SK-N-DZ (cell line): ENCODE measurements around the gene CNTNAP5.

Experiments used
- DNase-seq: peaks from one replicate; pipeline ENCODE4 v3.0.0-alpha.2; 2015; ENCODE audit warnings: low spot score

Gene CNTNAP5

GRCh38 chr2:124689348-124689747, 664.3 kb downstream of the CNTNAP5 start:
- DNase-seq, result no peak

GRCh38 chr2:124692216-124692615, 667.1 kb downstream of the CNTNAP5 start:
- no peak for DNase-seq

- DNase-seq, result no peak
Measured at GRCh38 chr2:124692707-124693106, 667.6 kb downstream of the CNTNAP5 start.

- no peak for DNase-seq
Measured at GRCh38 chr2:124693156-124693555, 668.1 kb downstream of the CNTNAP5 start.

- DNase-seq, result no peak
Measured at GRCh38 chr2:124698979-124699565, 674.0 kb downstream of the CNTNAP5 start.

- DNase-seq, result no peak
Measured at GRCh38 chr2:124702777-124703176, 677.7 kb downstream of the CNTNAP5 start.

- no peak for DNase-seq
Measured at GRCh38 chr2:124704071-124704925, 679.2 kb downstream of the CNTNAP5 start.

GRCh38 chr2:124708661-124709060, 683.6 kb downstream of the CNTNAP5 start:
- no peak for DNase-seq

GRCh38 chr2:124713969-124714368, 688.9 kb downstream of the CNTNAP5 start:
- no peak for DNase-seq

- no peak for DNase-seq
Measured at GRCh38 chr2:124725187-124725586, 700.1 kb downstream of the CNTNAP5 start.

GRCh38 chr2:124740636-124741035, 715.5 kb downstream of the CNTNAP5 start:
- no peak for DNase-seq

- no peak for DNase-seq
Measured at GRCh38 chr2:124753842-124754241, 728.8 kb downstream of the CNTNAP5 start.

- no peak for DNase-seq
Measured at GRCh38 chr2:124755386-124755785, 730.3 kb downstream of the CNTNAP5 start.

- no peak for DNase-seq
Measured at GRCh38 chr2:124756048-124756447, 731.0 kb downstream of the CNTNAP5 start.

GRCh38 chr2:124762388-124762787, 737.3 kb downstream of the CNTNAP5 start:
- DNase-seq, result peak; percentile 72

- peak; percentile 49 for DNase-seq
Measured at GRCh38 chr2:124763611-124764010, 738.5 kb downstream of the CNTNAP5 start.

- DNase-seq, result peak; percentile 93
Measured at GRCh38 chr2:124774781-124775180, 749.7 kb downstream of the CNTNAP5 start.

- no peak for DNase-seq
Measured at GRCh38 chr2:124776332-124776731, 751.2 kb downstream of the CNTNAP5 start.

- DNase-seq, result no peak
Measured at GRCh38 chr2:124778076-124778475, 753.0 kb downstream of the CNTNAP5 start.

- DNase-seq, result no peak
Measured at GRCh38 chr2:124796647-124797046, 771.6 kb downstream of the CNTNAP5 start.

GRCh38 chr2:124797049-124797448, 772.0 kb downstream of the CNTNAP5 start:
- no peak for DNase-seq

GRCh38 chr2:124798551-124798950, 773.5 kb downstream of the CNTNAP5 start:
- DNase-seq, result no peak
